Tibial nerve (tissue), 4 donors: ENCODE data around the gene SLC6A2. TPM values are rescaled to one million over a fixed set of nuclear protein-coding genes. Genes with fewer than 3 reads are reported as not detected.

Source experiments
- DNase-seq, 2 donors: peaks; one replicate each; pipeline ENCODE4 v3.0.0-alpha.2; 2019; ENCODE audit warnings: low spot score in 2 of 2
- H3K27ac ChIP-seq, 4 donors: fragments of 200-600 bp; sonication (generic) in 3 of 4; one replicate each; pipeline ENCODE4 v1.5.1; 2017 to 2019; ENCODE audit warnings: mild to moderate bottlenecking in 1 of 4
- H3K27me3 ChIP-seq, 2 donors: fragments of 200-600 bp; sonication (generic) in 1 of 2; one replicate each; pipeline versions ENCODE4 v1.5.1 to v1.6.0; 2017 to 2019
- H3K36me3 ChIP-seq, 3 donors: fragments of 200-600 bp; sonication (generic); one replicate each; pipeline ENCODE4 v1.5.1; 2018 to 2019
- H3K4me1 ChIP-seq, 4 donors: fragments of 200-600 bp; sonication (generic) in 3 of 4; one replicate each; pipeline ENCODE4 v1.5.1; 2017 to 2019
- H3K4me3 ChIP-seq, 4 donors: fragments of 200-600 bp; sonication (generic) in 3 of 4; one replicate each; pipeline ENCODE4 v1.5.1; 2017 to 2019; ENCODE audit warnings: mild to moderate bottlenecking in 1 of 4, moderate library complexity in 1 of 4
- H3K9me3 ChIP-seq, 4 donors: fragments of 200-600 bp; sonication (generic) in 3 of 4; one replicate each; pipeline ENCODE4 v1.5.1; 2017 to 2019
- EP300 ChIP-seq, 2 donors: sonication (generic); formaldehyde crosslinking; IDR thresholded peaks; one replicate each; pipeline ENCODE4 v1.6.1; 2017; ENCODE audit warnings: antibody characterized with exemption in 2 of 2, mild to moderate bottlenecking in 1 of 2
- POLR2A ChIP-seq, 2 donors: fragments of 450-650 bp; IDR thresholded peaks; one replicate each; pipeline ENCODE4 v1.6.1; 2017; ENCODE audit warnings: antibody characterized with exemption in 2 of 2, mild to moderate bottlenecking in 2 of 2, moderate library complexity in 2 of 2
- WGBS, 2 donors: methylation state at CpG; one replicate each; pipeline ENCODE4 v1.1.5; 2018; 5-methylcytosine and 5-hydroxymethylcytosine counted together
- total RNA-seq, 4 donors: library from RNA; depleted of rRNA; stranded (reverse); fragments of >200 nt; gene quantifications; one replicate each; pipeline ENCODE4 v1.1.0, GENCODE V29; 2016
- TF ChIP-seq, protein P1 (sequence below), 5 experiments: fragments of 200-600 bp in 3 of 5; fragments of 450-650 bp in 2 of 5; sonication (generic) in 3 of 5; IDR thresholded peaks; one replicate each; pipeline ENCODE4 v1.5.1; 2016 to 2019; ENCODE audit warnings: antibody characterized with exemption in 5 of 5, mild to moderate bottlenecking in 3 of 5, moderate library complexity in 2 of 5

Gene SLC6A2
- total RNA-seq, 4 donors from 2014 or later: 0.22 to 0.59 (median 0.30) TPM; not detected in 1

DNA sequence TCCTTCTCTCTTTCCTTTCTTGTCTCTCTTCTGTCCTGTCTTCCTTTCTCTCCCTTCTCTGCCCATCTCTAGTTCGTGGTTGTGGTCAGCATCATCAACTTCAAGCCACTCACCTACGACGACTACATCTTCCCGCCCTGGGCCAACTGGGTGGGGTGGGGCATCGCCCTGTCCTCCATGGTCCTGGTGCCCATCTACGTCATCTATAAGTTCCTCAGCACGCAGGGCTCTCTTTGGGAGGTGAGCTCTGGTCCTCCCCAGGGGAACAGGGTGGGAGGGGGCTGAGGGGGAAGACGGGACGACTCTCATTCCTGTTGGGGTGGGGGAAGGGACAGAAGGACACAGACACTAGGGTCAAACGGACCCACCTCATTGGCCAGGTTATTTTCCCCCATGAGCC, 44.3 kb downstream of the SLC6A2 start:
- Histone ChIP-seq H3K4me3 (no peak overlapping the region), H3K9me3 (no peaks in the 10 kb centered on the region), H3K4me1 (peaks cover 0 to 3% (median 0%) of the 10 kb centered on the region in 4 donors), H3K27me3 (no peaks in the 10 kb centered on the region), H3K36me3 (no peaks in the 10 kb centered on the region), H3K27ac (no peak overlapping the region)
- 85 to 89% methylated on average over 10 of the region's 10 CpGs for WGBS, 2 donors
- TF ChIP-seq, protein P1, sequence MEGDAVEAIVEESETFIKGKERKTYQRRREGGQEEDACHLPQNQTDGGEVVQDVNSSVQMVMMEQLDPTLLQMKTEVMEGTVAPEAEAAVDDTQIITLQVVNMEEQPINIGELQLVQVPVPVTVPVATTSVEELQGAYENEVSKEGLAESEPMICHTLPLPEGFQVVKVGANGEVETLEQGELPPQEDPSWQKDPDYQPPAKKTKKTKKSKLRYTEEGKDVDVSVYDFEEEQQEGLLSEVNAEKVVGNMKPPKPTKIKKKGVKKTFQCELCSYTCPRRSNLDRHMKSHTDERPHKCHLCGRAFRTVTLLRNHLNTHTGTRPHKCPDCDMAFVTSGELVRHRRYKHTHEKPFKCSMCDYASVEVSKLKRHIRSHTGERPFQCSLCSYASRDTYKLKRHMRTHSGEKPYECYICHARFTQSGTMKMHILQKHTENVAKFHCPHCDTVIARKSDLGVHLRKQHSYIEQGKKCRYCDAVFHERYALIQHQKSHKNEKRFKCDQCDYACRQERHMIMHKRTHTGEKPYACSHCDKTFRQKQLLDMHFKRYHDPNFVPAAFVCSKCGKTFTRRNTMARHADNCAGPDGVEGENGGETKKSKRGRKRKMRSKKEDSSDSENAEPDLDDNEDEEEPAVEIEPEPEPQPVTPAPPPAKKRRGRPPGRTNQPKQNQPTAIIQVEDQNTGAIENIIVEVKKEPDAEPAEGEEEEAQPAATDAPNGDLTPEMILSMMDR (IDR thresholded peaks at IDR 0.05): no peak
- no peak for DNase-seq

DNA sequence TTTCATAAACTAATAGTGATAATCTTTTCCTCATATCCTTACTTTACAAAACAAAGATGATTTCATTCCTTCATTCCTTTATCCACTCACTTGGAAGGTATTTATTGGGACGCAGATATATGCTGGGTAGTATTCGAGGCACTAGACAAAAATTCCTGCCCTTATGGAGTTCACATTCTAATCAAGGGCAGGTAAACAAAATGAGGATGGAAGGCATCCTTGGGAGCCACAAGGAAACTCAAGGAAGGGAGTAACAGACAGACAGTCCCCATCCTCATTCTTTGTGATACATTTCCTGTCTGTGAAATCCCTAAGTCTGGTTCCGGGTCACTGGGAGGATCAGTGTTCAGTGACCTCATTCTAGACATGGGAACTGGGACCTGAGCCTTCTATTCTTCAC, 45.2 kb downstream of the SLC6A2 start:
- H3K4me1 ChIP-seq: peaks cover 0 to 3% (median 0%) of the 10 kb centered on the region in 4 donors
- H3K27ac ChIP-seq: no peak overlapping the region
- DNase-seq: no peak
- H3K4me3 ChIP-seq: no peak overlapping the region
- no peaks in the 10 kb centered on the region for H3K36me3 ChIP-seq
- H3K9me3 ChIP-seq: no peaks in the 10 kb centered on the region
- TF ChIP-seq, protein P1 (IDR thresholded peaks at IDR 0.05): no peak
- TF ChIP-seq EP300 (IDR thresholded peaks at IDR 0.05) (no peak), POLR2A (IDR thresholded peaks at IDR 0.05) (no peak)
- no peaks in the 10 kb centered on the region for H3K27me3 ChIP-seq
- whole genome bisulfite sequencing, 2 donors: 89% methylated on average over 3 of the region's 3 CpGs

DNA sequence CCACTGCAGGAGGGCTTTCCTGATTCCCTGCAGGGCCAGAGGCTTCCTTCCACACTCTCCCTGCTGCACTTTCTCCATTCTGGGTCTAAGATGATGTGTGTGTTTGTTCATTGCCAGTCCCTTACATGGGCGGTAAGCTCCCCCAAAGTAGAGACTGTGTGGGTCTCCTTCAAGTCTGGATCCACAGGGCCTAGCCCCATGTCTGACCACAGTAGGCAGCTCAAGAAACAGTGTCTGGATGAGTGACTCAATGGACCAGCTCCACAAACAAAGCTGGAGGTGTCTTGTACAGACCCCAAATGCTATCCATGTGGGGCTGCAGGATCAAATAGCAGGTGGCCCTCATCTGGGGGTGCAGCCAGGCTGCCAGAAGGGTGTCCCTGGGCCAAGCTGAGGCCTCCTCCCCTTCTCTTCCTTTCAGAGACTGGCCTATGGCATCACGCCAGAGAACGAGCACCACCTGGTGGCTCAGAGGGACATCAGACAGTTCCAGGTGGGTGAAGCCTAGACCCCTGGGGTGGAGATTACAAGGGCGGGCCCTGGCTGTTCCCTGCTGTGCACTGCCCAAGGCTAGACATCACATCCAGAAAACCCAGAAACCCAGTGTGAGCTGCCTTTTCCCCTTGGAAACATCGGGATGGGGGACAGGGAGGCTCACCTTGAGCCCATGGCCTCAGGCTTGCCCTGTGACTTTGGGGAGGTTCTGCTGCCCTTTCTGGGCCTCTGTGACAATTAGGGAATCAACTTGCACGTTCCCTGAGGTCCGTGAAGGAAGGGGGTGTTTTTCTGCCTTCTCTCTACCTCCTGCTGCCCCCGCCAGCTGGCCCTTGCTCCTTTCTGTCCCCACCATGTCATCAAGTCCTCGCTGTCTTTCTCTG, 45.9 kb downstream of the SLC6A2 start:
- H3K4me1 ChIP-seq: peaks cover 0 to 3% (median 0%) of the 10 kb centered on the region in 4 donors
- H3K27ac ChIP-seq: no peak overlapping the region
- H3K9me3 ChIP-seq: no peaks in the 10 kb centered on the region
- H3K4me3 ChIP-seq: no peak overlapping the region
- no peaks in the 10 kb centered on the region for H3K36me3 ChIP-seq
- DNase-seq: peak in 1 of 2 donors; percentile 48
- no peaks in the 10 kb centered on the region for H3K27me3 ChIP-seq
- WGBS, 2 donors: 71 to 85% methylated on average over 8 to 9 of the region's 9 CpGs
- no peak for TF ChIP-seq POLR2A (IDR thresholded peaks at IDR 0.05)
- TF ChIP-seq, protein P1 (IDR thresholded peaks at IDR 0.05): peak in 4 of 5 experiments; percentile 21 to 65 (median 48)

DNA sequence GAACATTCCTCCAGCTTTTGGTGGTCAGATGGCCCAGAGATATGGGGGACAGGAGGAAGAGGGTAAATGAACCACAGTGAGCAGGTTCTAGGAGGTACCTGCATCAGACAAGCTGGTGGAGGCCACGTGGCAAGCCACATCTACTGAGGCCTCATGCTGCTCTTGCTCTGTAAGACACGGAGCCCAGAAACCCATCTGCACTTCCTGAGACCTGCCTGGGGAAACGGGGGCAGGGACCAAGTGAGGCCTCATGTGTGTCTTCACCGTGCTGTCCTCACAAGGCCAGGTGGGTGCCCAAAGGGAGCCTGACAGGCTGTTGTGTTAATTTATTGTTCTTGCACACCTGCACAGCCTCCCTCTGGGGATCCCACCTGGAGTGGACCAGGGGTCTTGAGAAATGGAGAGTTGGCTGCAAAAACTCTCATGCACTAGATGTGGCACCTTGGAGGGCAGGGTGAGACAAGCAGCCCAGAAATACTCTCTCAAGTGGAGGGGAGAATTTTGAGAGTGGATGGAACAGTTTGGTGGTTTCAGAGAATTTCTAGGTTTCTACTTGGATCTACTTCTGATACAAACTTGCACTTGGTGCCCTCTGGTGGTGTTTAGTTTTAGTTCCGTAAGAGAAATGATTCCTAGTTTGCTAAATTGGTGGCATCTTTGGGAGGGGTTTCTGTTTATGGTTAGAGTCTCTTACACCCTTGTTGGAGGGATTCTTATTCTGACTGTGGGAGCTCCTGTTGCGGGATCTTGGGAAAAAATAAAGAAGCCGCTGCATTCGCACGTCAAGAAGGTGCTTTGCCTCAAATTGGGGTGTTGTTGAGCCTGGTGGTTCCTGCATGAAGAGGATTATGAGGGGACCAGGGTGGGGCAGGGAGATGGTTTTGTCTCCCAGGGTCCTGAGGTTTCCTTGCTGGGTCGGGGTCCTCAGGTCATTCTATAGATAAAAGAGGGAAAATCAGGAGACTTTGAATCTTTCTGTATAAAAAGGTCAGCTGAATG, 47.5 kb downstream of the SLC6A2 start:
- H3K4me3 ChIP-seq: no peak overlapping the region
- DNase-seq: peak in 1 of 2 donors; percentile 74
- H3K36me3 ChIP-seq: no peaks in the 10 kb centered on the region
- TF ChIP-seq, protein P1 (IDR thresholded peaks at IDR 0.05): peak in 4 of 5 experiments; percentile 19 to 75 (median 54)
- TF ChIP-seq EP300 (IDR thresholded peaks at IDR 0.05): no peak
- no peak for TF ChIP-seq POLR2A (IDR thresholded peaks at IDR 0.05)
- 38 to 55% methylated on average over 10 of the region's 10 CpGs for WGBS, 2 donors
- H3K27ac ChIP-seq: no peak overlapping the region
- H3K9me3 ChIP-seq: no peaks in the 10 kb centered on the region
- H3K27me3 ChIP-seq: no peaks in the 10 kb centered on the region
- peaks cover 0 to 12% (median 0%) of the 10 kb centered on the region in 4 donors for H3K4me1 ChIP-seq
